ENCODE data around the gene ASPA. TPM values are rescaled to one million over a fixed set of nuclear protein-coding genes. Genes with fewer than 3 reads are reported as not detected.

ASPA gene
- total and polyA plus RNA-seq, 2 experiments from 2014 or later: 0.13 TPM; not detected in 1

GRCh38 chr17:3507071-3507470 lies 31.3 kb downstream of the ASPA start:
- ATAC-seq: no peak
- Histone ChIP-seq H4K20me1 (replicated peaks; ENCODE audit: insufficient read depth) (no peaks in the 10 kb centered on the region), H3K27me3 (ENCODE audit: insufficient read depth) (no peaks in the 10 kb centered on the region), H3K4me3 (no peak overlapping the region), H3K36me3 (ENCODE audit: insufficient read depth) (no peaks in the 10 kb centered on the region; the same call in 1 of the 2 replicates), H3K4me1 (ENCODE audit: insufficient read depth) (peaks cover 16% of the 10 kb centered on the region), H2AFZ (no peak overlapping the region), H3K9me2 (ENCODE audit: insufficient read depth) (peaks cover 12% of the 10 kb centered on the region), H3F3A (replicated peaks; ENCODE audit: low read depth) (no peaks in the 10 kb centered on the region), H3K4me2 (no peak overlapping the region), H3K79me2 (replicated peaks; ENCODE audit: insufficient read depth) (no peaks in the 10 kb centered on the region), H3K27ac (ENCODE audit: low read depth) (no peak overlapping the region)
- TF ChIP-seq, protein P1, sequence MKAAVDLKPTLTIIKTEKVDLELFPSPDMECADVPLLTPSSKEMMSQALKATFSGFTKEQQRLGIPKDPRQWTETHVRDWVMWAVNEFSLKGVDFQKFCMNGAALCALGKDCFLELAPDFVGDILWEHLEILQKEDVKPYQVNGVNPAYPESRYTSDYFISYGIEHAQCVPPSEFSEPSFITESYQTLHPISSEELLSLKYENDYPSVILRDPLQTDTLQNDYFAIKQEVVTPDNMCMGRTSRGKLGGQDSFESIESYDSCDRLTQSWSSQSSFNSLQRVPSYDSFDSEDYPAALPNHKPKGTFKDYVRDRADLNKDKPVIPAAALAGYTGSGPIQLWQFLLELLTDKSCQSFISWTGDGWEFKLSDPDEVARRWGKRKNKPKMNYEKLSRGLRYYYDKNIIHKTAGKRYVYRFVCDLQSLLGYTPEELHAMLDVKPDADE (IDR thresholded peaks at IDR 0.05): no peak
- TF ChIP-seq CREB1 (CRISPR knock-in tag; IDR thresholded peaks at IDR 0.05; ENCODE audit: low read depth): no peak
- no peak for TF ChIP-seq ZNF331 (CRISPR knock-in tag; IDR thresholded peaks at IDR 0.05; ENCODE audit: low read depth)
- TF ChIP-seq, protein P2, sequence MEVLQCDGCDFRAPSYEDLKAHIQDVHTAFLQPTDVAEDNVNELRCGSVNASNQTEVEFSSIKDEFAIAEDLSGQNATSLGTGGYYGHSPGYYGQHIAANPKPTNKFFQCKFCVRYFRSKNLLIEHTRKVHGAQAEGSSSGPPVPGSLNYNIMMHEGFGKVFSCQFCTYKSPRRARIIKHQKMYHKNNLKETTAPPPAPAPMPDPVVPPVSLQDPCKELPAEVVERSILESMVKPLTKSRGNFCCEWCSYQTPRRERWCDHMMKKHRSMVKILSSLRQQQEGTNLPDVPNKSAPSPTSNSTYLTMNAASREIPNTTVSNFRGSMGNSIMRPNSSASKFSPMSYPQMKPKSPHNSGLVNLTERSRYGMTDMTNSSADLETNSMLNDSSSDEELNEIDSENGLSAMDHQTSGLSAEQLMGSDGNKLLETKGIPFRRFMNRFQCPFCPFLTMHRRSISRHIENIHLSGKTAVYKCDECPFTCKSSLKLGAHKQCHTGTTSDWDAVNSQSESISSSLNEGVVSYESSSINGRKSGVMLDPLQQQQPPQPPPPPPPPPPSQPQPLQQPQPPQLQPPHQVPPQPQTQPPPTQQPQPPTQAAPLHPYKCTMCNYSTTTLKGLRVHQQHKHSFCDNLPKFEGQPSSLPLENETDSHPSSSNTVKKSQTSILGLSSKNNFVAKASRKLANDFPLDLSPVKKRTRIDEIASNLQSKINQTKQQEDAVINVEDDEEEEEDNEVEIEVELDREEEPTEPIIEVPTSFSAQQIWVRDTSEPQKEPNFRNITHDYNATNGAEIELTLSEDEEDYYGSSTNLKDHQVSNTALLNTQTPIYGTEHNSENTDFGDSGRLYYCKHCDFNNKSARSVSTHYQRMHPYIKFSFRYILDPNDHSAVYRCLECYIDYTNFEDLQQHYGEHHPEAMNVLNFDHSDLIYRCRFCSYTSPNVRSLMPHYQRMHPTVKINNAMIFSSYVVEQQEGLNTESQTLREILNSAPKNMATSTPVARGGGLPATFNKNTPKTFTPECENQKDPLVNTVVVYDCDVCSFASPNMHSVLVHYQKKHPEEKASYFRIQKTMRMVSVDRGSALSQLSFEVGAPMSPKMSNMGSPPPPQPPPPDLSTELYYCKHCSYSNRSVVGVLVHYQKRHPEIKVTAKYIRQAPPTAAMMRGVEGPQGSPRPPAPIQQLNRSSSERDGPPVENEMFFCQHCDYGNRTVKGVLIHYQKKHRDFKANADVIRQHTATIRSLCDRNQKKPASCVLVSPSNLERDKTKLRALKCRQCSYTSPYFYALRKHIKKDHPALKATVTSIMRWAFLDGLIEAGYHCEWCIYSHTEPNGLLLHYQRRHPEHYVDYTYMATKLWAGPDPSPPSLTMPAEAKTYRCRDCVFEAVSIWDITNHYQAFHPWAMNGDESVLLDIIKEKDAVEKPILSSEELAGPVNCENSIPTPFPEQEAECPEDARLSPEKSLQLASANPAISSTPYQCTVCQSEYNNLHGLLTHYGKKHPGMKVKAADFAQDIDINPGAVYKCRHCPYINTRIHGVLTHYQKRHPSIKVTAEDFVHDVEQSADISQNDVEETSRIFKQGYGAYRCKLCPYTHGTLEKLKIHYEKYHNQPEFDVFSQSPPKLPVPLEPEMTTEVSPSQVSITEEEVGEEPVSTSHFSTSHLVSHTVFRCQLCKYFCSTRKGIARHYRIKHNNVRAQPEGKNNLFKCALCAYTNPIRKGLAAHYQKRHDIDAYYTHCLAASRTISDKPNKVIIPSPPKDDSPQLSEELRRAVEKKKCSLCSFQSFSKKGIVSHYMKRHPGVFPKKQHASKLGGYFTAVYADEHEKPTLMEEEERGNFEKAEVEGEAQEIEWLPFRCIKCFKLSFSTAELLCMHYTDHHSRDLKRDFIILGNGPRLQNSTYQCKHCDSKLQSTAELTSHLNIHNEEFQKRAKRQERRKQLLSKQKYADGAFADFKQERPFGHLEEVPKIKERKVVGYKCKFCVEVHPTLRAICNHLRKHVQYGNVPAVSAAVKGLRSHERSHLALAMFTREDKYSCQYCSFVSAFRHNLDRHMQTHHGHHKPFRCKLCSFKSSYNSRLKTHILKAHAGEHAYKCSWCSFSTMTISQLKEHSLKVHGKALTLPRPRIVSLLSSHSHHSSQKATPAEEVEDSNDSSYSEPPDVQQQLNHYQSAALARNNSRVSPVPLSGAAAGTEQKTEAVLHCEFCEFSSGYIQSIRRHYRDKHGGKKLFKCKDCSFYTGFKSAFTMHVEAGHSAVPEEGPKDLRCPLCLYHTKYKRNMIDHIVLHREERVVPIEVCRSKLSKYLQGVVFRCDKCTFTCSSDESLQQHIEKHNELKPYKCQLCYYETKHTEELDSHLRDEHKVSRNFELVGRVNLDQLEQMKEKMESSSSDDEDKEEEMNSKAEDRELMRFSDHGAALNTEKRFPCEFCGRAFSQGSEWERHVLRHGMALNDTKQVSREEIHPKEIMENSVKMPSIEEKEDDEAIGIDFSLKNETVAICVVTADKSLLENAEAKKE (CRISPR knock-in tag; IDR thresholded peaks at IDR 0.05): no peak
- no peak for TF ChIP-seq EZH2 (IDR thresholded peaks at IDR 0.05; ENCODE audit: low read depth, unreplicated experiment)
- TF ChIP-seq REST (IDR thresholded peaks at IDR 0.05; ENCODE audit: unreplicated experiment): no peak
- TF ChIP-seq STAT1 (IDR thresholded peaks at IDR 0.05; ENCODE audit: unreplicated experiment): no peak
- no peak for TF ChIP-seq NANOG (IDR thresholded peaks at IDR 0.05; ENCODE audit: borderline replicate concordance)
- TF ChIP-seq POLR2AphosphoS5 (IDR thresholded peaks at IDR 0.05; ENCODE audit: low read depth): no peak
- TF ChIP-seq JUNB (IDR thresholded peaks at IDR 0.05; ENCODE audit: unreplicated experiment): no peak
- TF ChIP-seq CTCF (conservative IDR thresholded peaks at IDR 0.05; ENCODE audit: low read depth in 2 of 2): no peak
- no peak for TF ChIP-seq ZNF114 (CRISPR knock-in tag; IDR thresholded peaks at IDR 0.05)
- Mint-ChIP-seq H3K9me3 (peaks cover 6% of the 10 kb centered on the region; the same call in 2 of the 3 replicates), H3K4me3 (no peak overlapping the region), H3K27me3 (ENCODE audit: insufficient read depth, low read depth, poor library complexity) (peaks cover 5% of the 10 kb centered on the region), H3K36me3 (ENCODE audit: low read depth) (no peaks in the 10 kb centered on the region), H3K4me1 (peaks cover 20% of the 10 kb centered on the region), H3K27ac (no peak overlapping the region)
- DNase-seq (ENCODE audit: low spot score): no peak

Data from GM23338 (cell line).